Measurements from ENCODE around the gene ACSF2.

DNA sequence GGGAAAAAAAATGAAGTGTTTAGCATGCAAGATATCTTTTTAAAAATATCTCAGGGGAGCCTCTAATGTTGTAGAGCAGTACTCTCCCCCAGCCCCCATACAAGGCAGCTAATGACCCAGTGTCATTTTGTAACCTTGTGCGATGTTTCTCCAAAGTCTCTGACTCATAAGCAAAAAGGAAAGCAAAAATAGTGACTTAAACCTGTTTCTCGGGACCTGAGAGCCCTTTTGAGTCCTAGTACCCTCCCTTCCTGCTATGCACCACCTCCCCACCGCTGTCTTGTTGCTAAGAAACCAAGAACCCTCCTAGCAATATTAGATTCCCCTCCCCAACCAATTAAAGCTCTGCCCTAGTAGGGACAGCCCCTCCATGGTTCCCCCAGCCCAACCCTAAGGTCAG, 85.0 kb downstream of the ACSF2 start:
- TF ChIP-seq POLR2AphosphoS5 (IDR thresholded peaks at IDR 0.05; ENCODE audit: borderline replicate concordance, low read depth, low read length) (no peak), EZH2 (IDR thresholded peaks at IDR 0.05) (no peak)

Data from SK-N-MC (cell line).